Mesenchymal stem cell (in vitro differentiated cells and primary cell): ENCODE data around the gene UACA.

ENCODE experiments used
- DNase-seq: peaks from one replicate; pipeline ENCODE4 v3.0.0-alpha.2; 2013
- H2AFZ ChIP-seq: one replicate; pipeline ENCODE4 v1.6.1; 2013; ENCODE audit warnings: low read depth, mild to moderate bottlenecking, control low read depth, inconsistent platforms, low read length, moderate library complexity
- H2AK5ac ChIP-seq: 2 replicates; pipeline ENCODE4 v1.6.1; 2013; ENCODE audit warnings: low read length, moderate library complexity, mild to moderate bottlenecking, inconsistent platforms; ENCODE audit not compliant: severe bottlenecking
- H2BK120ac ChIP-seq: one replicate; pipeline ENCODE4 v1.6.1; 2013; ENCODE audit warnings: low read depth, mild to moderate bottlenecking, inconsistent platforms, low read length, moderate library complexity
- H2BK12ac ChIP-seq, 2 experiments: one replicate each; pipeline ENCODE4 v1.6.1; 2013; ENCODE audit warnings: inconsistent platforms in 2 of 2, low read length in 2 of 2, mild to moderate bottlenecking in 2 of 2, moderate library complexity in 2 of 2, control low read depth in 1 of 2
- H2BK15ac ChIP-seq: one replicate; pipeline ENCODE4 v1.6.1; 2013; ENCODE audit warnings: mild to moderate bottlenecking, low read depth, inconsistent platforms; ENCODE audit not compliant: poor library complexity, severe bottlenecking
- H2BK5ac ChIP-seq: 2 replicates; pipeline ENCODE4 v1.6.1; 2013; ENCODE audit warnings: low read depth, mild to moderate bottlenecking, low read length, control low read depth, inconsistent platforms; ENCODE audit not compliant: poor library complexity, severe bottlenecking
- H3K14ac ChIP-seq, 2 experiments: one replicate each; pipeline ENCODE4 v1.6.1; 2013; ENCODE audit warnings: inconsistent platforms in 2 of 2, low read length in 2 of 2, control low read depth in 1 of 2, mild to moderate bottlenecking in 1 of 2, moderate library complexity in 1 of 2
- H3K18ac ChIP-seq, 2 experiments: one replicate each; pipeline ENCODE4 v1.6.1; 2013; ENCODE audit warnings: inconsistent platforms in 2 of 2, low read length in 2 of 2, control low read depth in 1 of 2, low read depth in 1 of 2, mild to moderate bottlenecking in 1 of 2
- H3K23ac ChIP-seq, 2 experiments: one replicate each; pipeline ENCODE4 v1.6.1; 2013; ENCODE audit warnings: inconsistent platforms in 2 of 2, low read length in 2 of 2, mild to moderate bottlenecking in 2 of 2, moderate library complexity in 2 of 2, control low read depth in 1 of 2
- H3K27ac ChIP-seq: 2 replicates; pipeline ENCODE4 v1.5.1; 2013; ENCODE audit warnings: mild to moderate bottlenecking, moderate library complexity, low read length, control low read depth, inconsistent platforms; ENCODE audit not compliant: poor library complexity, severe bottlenecking
- H3K27me3 ChIP-seq, 2 experiments: 2 replicates each; pipeline versions ENCODE4 v1.6.1 to v1.7.0; 2013; ENCODE audit warnings: low read length in 2 of 2, mild to moderate bottlenecking in 2 of 2, moderate library complexity in 2 of 2, control low read depth in 1 of 2, inconsistent platforms in 1 of 2; ENCODE audit not compliant: control insufficient read depth in 1 of 2, insufficient read depth in 1 of 2
- H3K36me3 ChIP-seq, 2 experiments: 2 replicates each; pipeline versions ENCODE4 v1.6.1 to v1.7.0; 2013; ENCODE audit warnings: low read length in 2 of 2, control low read depth in 1 of 2, inconsistent platforms in 1 of 2, low read depth in 1 of 2, mild to moderate bottlenecking in 1 of 2; ENCODE audit not compliant: insufficient read depth in 2 of 2, control insufficient read depth in 1 of 2
- H3K4ac ChIP-seq, 2 experiments: one replicate each; pipeline ENCODE4 v1.6.1; 2013; ENCODE audit warnings: inconsistent platforms in 2 of 2, low read length in 2 of 2, mild to moderate bottlenecking in 2 of 2, moderate library complexity in 2 of 2, control low read depth in 1 of 2, low read depth in 1 of 2
- H3K4me1 ChIP-seq: 2 replicates; pipeline ENCODE4 v1.6.1; 2013; ENCODE audit warnings: low read depth, low read length, control low read depth; ENCODE audit not compliant: control insufficient read depth, insufficient read depth
- H3K4me2 ChIP-seq: 2 replicates; pipeline ENCODE4 v1.6.1; 2013; ENCODE audit warnings: low read length, mild to moderate bottlenecking, inconsistent platforms; ENCODE audit not compliant: poor library complexity, severe bottlenecking
- H3K4me3 ChIP-seq, 2 experiments: 2 replicates each; pipeline versions ENCODE4 v1.5.1 to v1.7.0; 2013; ENCODE audit warnings: low read length in 2 of 2, mild to moderate bottlenecking in 2 of 2, control low read depth in 1 of 2, low read depth in 1 of 2; ENCODE audit not compliant: insufficient read depth in 1 of 2
- H3K79me1 ChIP-seq: replicated peaks from 2 replicates; pipeline ENCODE4 v1.6.1; 2013; ENCODE audit warnings: mild to moderate bottlenecking, control low read depth, low read length, inconsistent platforms; ENCODE audit not compliant: poor library complexity, severe bottlenecking
- H3K9ac ChIP-seq: 2 replicates; pipeline ENCODE4 v1.7.0; 2013; ENCODE audit warnings: mild to moderate bottlenecking, low read length, moderate library complexity
- H3K9me3 ChIP-seq: 2 replicates; pipeline ENCODE4 v1.7.0; 2013; ENCODE audit warnings: mild to moderate bottlenecking, low read length; ENCODE audit not compliant: control insufficient read depth
- H4K8ac ChIP-seq: one replicate; pipeline ENCODE4 v1.6.1; 2013; ENCODE audit warnings: inconsistent platforms, mild to moderate bottlenecking, low read length, moderate library complexity
- H4K91ac ChIP-seq: one replicate; pipeline ENCODE4 v1.6.1; 2013; ENCODE audit warnings: mild to moderate bottlenecking, low read length, inconsistent platforms
- WGBS: methylation state at CpG from one replicate; pipeline ENCODE4 v1.1.7; 2013; ENCODE audit warnings: mixed read lengths; 5-methylcytosine and 5-hydroxymethylcytosine counted together

The UACA gene

DNA sequence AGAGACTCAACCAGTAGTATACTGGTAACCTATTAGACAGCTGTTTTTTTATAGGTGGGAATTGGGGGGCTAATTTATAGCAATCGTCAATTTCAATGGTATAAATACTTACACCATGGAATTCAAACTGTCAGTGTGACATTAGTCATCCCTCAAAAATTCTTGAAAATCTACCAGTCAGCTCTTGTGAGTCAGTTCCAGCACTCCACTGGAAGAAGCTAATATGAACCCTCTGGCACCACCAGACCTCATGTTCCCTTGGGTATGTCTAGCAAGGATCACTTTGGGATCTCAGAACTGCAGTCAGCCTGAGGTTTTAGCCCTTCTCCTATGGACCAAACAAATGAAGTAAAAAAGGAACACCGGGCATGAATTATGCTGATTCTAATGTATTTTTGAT, 11.8 kb upstream of the UACA start:
- no peak overlapping the region for H2AK5ac ChIP-seq
- H3K4me1 ChIP-seq = peaks cover 7% of the 10 kb centered on the region
- no peak overlapping the region for H3K23ac ChIP-seq
- peak overlapping the region; percentile 7 for H3K9ac ChIP-seq
- H3K27ac ChIP-seq = peak overlapping the region; percentile 52
- no peak overlapping the region for H2AFZ ChIP-seq
- no peak overlapping the region for H3K4ac ChIP-seq
- no peak overlapping the region for H2BK5ac ChIP-seq
- H2BK12ac ChIP-seq = peak overlapping the region in 1 of 2 experiments; percentile 77
- peak; percentile 73 for DNase-seq
- H3K14ac ChIP-seq = no peak overlapping the region
- no peak overlapping the region for H4K91ac ChIP-seq
- no peak overlapping the region for H3K4me2 ChIP-seq
- no peak overlapping the region for H3K18ac ChIP-seq
- no peak overlapping the region for H4K8ac ChIP-seq
- H3K79me1 ChIP-seq = no peaks in the 10 kb centered on the region
- no peaks in the 10 kb centered on the region for H3K9me3 ChIP-seq
- H2BK120ac ChIP-seq = no peak overlapping the region
- no peaks in the 10 kb centered on the region for H3K27me3 ChIP-seq
- WGBS = 50% methylated on average over 2 of the region's 2 CpGs
- H3K36me3 ChIP-seq = no peaks in the 10 kb centered on the region
- no peak overlapping the region for H2BK15ac ChIP-seq
- H3K4me3 ChIP-seq = peak overlapping the region in 1 of 2 experiments; percentile 32

GRCh38 chr15:70772402-70772801, 9.0 kb upstream of the UACA start:
- Histone ChIP-seq H3K79me1 (no peaks in the 10 kb centered on the region), H2AK5ac (no peak overlapping the region), H2AFZ (no peak overlapping the region), H3K27me3 (no peaks in the 10 kb centered on the region), H3K9ac (no peak overlapping the region), H3K9me3 (no peaks in the 10 kb centered on the region), H3K4me1 (peaks cover 3% of the 10 kb centered on the region), H4K91ac (no peak overlapping the region), H2BK5ac (no peak overlapping the region), H3K23ac (no peak overlapping the region), H2BK15ac (no peak overlapping the region), H2BK12ac (no peak overlapping the region), H3K4ac (no peak overlapping the region), H3K14ac (no peak overlapping the region), H3K36me3 (no peaks in the 10 kb centered on the region), H3K27ac (no peak overlapping the region), H4K8ac (no peak overlapping the region), H3K18ac (no peak overlapping the region), H2BK120ac (no peak overlapping the region), H3K4me2 (no peak overlapping the region), H3K4me3 (no peak overlapping the region)
- WGBS = 100% methylated on average over 2 of the region's 3 CpGs
- DNase-seq = no peak

- Histone ChIP-seq H3K18ac (no peak overlapping the region), H2BK12ac (no peak overlapping the region), H3K4me2 (no peak overlapping the region), H3K9ac (no peak overlapping the region), H2BK5ac (no peak overlapping the region), H2AFZ (no peak overlapping the region), H3K4ac (no peak overlapping the region), H2AK5ac (no peak overlapping the region), H3K27me3 (no peaks in the 10 kb centered on the region), H3K27ac (no peak overlapping the region), H3K23ac (no peak overlapping the region), H3K4me3 (no peak overlapping the region), H3K9me3 (no peaks in the 10 kb centered on the region), H3K14ac (no peak overlapping the region), H2BK120ac (no peak overlapping the region), H3K4me1 (peaks cover 3% of the 10 kb centered on the region), H3K79me1 (no peaks in the 10 kb centered on the region), H4K91ac (no peak overlapping the region), H3K36me3 (no peaks in the 10 kb centered on the region), H4K8ac (no peak overlapping the region), H2BK15ac (no peak overlapping the region)
- no peak for DNase-seq
- 95% methylated on average over 3 of the region's 3 CpGs for WGBS
These were observed 7.5 kb upstream of the UACA start for GRCh38 chr15:70770863-70771262.

GRCh38 chr15:70768257-70768883, 5.0 kb upstream of the UACA start:
- no peaks in the 10 kb centered on the region for H3K9me3 ChIP-seq
- no peaks in the 10 kb centered on the region for H3K36me3 ChIP-seq
- no peak overlapping the region for H2BK120ac ChIP-seq
- no peak overlapping the region for H2AFZ ChIP-seq
- H2AK5ac ChIP-seq = no peak overlapping the region
- no peak overlapping the region for H3K4me2 ChIP-seq
- H2BK12ac ChIP-seq = no peak overlapping the region
- H3K18ac ChIP-seq = no peak overlapping the region
- no peak for DNase-seq
- no peaks in the 10 kb centered on the region for H3K79me1 ChIP-seq
- H3K4me3 ChIP-seq = no peak overlapping the region
- H3K4me1 ChIP-seq = no peaks in the 10 kb centered on the region
- H3K23ac ChIP-seq = no peak overlapping the region
- H3K4ac ChIP-seq = no peak overlapping the region
- no peak overlapping the region for H4K91ac ChIP-seq
- no peak overlapping the region for H3K27ac ChIP-seq
- no peak overlapping the region for H3K14ac ChIP-seq
- no peak overlapping the region for H2BK5ac ChIP-seq
- no peak overlapping the region for H4K8ac ChIP-seq
- H3K27me3 ChIP-seq = no peaks in the 10 kb centered on the region
- no peak overlapping the region for H2BK15ac ChIP-seq
- 100% methylated on average over 3 of the region's 3 CpGs for WGBS
- H3K9ac ChIP-seq = no peak overlapping the region
